PC-9 (cell line): ENCODE results near the gene ELFN1.

Experiments
- EZH2 ChIP-seq: fragments of 200-600 bp; sonication (generic); IDR thresholded peaks from 2 replicates; pipeline ENCODE4 v1.8.0; 2017; ENCODE audit warnings: antibody characterized with exemption, low read depth
- TF ChIP-seq, protein P1 (sequence below): fragments of 200-600 bp; sonication (generic); conservative IDR thresholded peaks from 2 replicates; pipeline ENCODE4 v1.6.1; 2017; ENCODE audit warnings: mixed run types, antibody characterized with exemption, mild to moderate bottlenecking, moderate library complexity

DNA sequence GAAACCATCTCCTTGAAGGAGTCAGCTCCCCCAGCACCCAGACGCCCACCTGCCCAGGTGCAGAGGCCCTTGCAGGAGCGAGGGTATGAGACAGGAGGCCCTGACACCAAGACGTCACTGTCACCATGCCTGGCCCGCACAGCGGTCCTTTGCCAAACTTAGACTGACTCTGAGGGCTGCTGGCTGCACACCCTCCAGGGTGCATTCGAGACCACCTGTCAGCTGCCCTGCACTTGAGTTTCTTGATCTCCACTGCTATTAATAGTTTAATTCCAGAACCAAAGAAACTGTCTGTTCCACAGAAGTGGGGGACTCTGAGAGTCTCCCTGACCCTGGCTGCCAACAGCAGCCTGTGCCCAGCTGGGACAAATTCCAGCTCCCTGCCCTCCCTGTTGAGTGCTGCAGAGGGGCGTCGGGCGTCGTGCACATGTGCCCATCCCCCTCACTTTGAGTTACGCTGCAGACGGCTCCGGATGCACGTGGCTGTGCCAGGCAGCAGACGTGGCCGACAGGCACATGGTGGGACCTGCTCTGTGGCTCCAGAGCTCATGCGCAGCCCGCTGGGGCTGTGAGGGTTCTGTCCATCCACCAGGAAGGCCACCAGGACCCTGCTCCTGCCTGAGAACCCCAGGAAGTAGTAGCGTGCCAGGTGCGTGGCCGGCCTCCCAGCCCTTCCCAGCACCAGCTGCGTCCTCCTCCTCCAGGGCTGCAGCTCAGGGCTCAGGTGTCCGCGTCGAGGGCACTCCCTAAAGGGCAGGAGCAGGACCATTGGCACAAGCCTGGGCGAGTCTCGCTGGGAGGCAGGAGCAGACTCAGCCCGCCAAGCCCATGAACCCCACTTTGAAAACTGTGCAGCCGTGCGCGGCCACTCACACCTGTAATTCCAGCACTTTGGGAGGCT, 24.8 kb downstream of the ELFN1 start:
- TF ChIP-seq, protein P1, sequence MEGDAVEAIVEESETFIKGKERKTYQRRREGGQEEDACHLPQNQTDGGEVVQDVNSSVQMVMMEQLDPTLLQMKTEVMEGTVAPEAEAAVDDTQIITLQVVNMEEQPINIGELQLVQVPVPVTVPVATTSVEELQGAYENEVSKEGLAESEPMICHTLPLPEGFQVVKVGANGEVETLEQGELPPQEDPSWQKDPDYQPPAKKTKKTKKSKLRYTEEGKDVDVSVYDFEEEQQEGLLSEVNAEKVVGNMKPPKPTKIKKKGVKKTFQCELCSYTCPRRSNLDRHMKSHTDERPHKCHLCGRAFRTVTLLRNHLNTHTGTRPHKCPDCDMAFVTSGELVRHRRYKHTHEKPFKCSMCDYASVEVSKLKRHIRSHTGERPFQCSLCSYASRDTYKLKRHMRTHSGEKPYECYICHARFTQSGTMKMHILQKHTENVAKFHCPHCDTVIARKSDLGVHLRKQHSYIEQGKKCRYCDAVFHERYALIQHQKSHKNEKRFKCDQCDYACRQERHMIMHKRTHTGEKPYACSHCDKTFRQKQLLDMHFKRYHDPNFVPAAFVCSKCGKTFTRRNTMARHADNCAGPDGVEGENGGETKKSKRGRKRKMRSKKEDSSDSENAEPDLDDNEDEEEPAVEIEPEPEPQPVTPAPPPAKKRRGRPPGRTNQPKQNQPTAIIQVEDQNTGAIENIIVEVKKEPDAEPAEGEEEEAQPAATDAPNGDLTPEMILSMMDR, result no peak
- no peak for TF ChIP-seq EZH2
